PC-3 (cell line): Measurements from ENCODE around the gene ARHGEF28.

Experiments
- EZH2 ChIP-seq: fragments of 300-600 bp; sonication (generic); IDR thresholded peaks from one replicate; pipeline ENCODE4 v1.6.1; 2017; ENCODE audit warnings: antibody characterized with exemption, mild to moderate bottlenecking, low read length; ENCODE audit not compliant: unreplicated experiment
- TF ChIP-seq, protein P1 (sequence below): fragments of 300-600 bp; sonication (generic); conservative IDR thresholded peaks from 2 replicates; pipeline ENCODE4 v1.5.1; 2017; ENCODE audit warnings: antibody characterized with exemption, low read depth, mild to moderate bottlenecking, low read length

DNA sequence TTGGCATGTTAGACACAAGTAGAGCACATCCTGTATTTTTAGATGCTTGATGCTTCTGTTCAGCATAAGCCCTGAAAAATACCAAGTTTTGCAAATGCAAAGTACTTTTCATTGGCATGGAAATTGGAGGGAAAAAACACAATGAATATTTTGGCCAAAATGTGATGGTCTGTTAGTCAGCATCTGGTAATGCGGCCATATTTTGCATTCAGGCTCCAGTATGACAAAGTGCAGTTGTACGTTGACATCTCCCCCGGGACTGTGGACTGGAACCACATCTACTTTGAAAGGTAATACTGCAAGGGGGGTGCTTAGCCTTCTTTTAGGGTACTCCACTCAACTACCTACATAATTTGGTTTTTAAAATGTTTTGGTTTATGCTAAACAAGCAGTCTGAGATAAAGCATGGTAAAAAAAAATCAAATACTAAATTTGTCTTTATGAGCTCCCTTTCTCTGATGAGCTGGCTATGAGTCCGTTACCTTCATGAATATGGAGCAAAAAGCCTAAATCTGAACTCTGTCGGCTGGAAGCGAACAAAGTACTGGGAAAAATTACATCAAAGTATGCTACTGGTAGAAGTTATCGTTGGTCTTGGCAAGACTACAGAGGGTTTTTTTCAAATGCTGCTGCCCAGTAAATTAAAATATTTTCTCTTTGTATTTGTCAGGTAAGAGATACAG, 297.0 kb downstream of the ARHGEF28 start:
- TF ChIP-seq, protein P1, sequence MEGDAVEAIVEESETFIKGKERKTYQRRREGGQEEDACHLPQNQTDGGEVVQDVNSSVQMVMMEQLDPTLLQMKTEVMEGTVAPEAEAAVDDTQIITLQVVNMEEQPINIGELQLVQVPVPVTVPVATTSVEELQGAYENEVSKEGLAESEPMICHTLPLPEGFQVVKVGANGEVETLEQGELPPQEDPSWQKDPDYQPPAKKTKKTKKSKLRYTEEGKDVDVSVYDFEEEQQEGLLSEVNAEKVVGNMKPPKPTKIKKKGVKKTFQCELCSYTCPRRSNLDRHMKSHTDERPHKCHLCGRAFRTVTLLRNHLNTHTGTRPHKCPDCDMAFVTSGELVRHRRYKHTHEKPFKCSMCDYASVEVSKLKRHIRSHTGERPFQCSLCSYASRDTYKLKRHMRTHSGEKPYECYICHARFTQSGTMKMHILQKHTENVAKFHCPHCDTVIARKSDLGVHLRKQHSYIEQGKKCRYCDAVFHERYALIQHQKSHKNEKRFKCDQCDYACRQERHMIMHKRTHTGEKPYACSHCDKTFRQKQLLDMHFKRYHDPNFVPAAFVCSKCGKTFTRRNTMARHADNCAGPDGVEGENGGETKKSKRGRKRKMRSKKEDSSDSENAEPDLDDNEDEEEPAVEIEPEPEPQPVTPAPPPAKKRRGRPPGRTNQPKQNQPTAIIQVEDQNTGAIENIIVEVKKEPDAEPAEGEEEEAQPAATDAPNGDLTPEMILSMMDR = no peak
- TF ChIP-seq EZH2 = no peak
